HL-60 (cell line): Measurements from ENCODE around the gene MTMR3.

ENCODE experiments used
- DNase-seq, 2 experiments: peaks; one replicate each; pipeline ENCODE4 v3.0.0-alpha.2; 2010 to 2020; ENCODE audit warnings: low read depth in 1 of 2, low spot score in 1 of 2
- H3K27ac ChIP-seq: fragments of 250-450 bp; sonication (Bioruptor Pico); replicated peaks from 2 replicates; pipeline ENCODE4 v1.5.1; 2020; ENCODE audit warnings: mild to moderate bottlenecking, moderate library complexity
- H3K27me3 ChIP-seq: fragments of 250-450 bp; sonication (Bioruptor Pico); 2 replicates; pipeline ENCODE4 v1.5.1; 2021; ENCODE audit warnings: mild to moderate bottlenecking, moderate library complexity; ENCODE audit not compliant: insufficient read depth, poor library complexity, severe bottlenecking
- H3K4me3 ChIP-seq: replicated peaks from 2 replicates; pipeline ENCODE4 v1.5.1; 2011; ENCODE audit warnings: mild to moderate bottlenecking, control low read depth, low read length; ENCODE audit not compliant: insufficient read depth
- GABPA ChIP-seq: IDR thresholded peaks from 2 replicates; pipeline ENCODE4 v1.6.1; 2012; ENCODE audit warnings: low read depth
- POLR2AphosphoS5 ChIP-seq: IDR thresholded peaks from 2 replicates; pipeline ENCODE4 v1.6.1; 2012; ENCODE audit warnings: low read depth
- SPI1 ChIP-seq: IDR thresholded peaks from 2 replicates; pipeline ENCODE4 v1.6.1; 2012; ENCODE audit warnings: low read depth, mild to moderate bottlenecking, borderline replicate concordance
- TF ChIP-seq, protein P1 (sequence below): IDR thresholded peaks from 2 replicates; pipeline ENCODE4 v1.6.1; 2012; ENCODE audit warnings: low read depth; ENCODE audit not compliant: insufficient replicate concordance
- TF ChIP-seq, protein P2 (sequence below): IDR thresholded peaks from one replicate; pipeline ENCODE4 v1.5.1; 2011; ENCODE audit warnings: low read length, control low read depth, inconsistent platforms; ENCODE audit not compliant: insufficient read depth

Gene MTMR3

DNA sequence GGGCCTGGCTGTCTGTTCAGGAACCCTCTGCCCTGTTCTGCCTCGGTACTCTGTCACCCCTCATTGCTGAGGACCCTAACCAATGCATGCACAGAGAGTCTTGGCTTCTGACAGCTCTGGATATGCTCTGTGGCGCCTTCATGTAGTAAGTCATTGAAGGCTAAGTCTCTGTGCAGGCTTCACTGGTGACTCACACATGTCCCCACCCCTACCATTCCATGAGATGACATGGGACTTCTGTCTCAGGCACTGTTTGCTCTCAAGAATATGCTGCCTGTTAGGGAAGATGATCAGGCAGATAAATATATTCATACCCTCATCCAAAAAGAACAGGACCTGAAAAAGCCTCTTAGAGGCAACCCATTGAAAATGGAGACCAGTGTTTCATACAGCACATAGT lies 153.7 kb downstream of the MTMR3 start:
- no peak for DNase-seq
- Histone ChIP-seq H3K27me3 (no peaks in the 10 kb centered on the region), H3K27ac (no peak overlapping the region), H3K4me3 (no peak overlapping the region)
- TF ChIP-seq, protein P1, sequence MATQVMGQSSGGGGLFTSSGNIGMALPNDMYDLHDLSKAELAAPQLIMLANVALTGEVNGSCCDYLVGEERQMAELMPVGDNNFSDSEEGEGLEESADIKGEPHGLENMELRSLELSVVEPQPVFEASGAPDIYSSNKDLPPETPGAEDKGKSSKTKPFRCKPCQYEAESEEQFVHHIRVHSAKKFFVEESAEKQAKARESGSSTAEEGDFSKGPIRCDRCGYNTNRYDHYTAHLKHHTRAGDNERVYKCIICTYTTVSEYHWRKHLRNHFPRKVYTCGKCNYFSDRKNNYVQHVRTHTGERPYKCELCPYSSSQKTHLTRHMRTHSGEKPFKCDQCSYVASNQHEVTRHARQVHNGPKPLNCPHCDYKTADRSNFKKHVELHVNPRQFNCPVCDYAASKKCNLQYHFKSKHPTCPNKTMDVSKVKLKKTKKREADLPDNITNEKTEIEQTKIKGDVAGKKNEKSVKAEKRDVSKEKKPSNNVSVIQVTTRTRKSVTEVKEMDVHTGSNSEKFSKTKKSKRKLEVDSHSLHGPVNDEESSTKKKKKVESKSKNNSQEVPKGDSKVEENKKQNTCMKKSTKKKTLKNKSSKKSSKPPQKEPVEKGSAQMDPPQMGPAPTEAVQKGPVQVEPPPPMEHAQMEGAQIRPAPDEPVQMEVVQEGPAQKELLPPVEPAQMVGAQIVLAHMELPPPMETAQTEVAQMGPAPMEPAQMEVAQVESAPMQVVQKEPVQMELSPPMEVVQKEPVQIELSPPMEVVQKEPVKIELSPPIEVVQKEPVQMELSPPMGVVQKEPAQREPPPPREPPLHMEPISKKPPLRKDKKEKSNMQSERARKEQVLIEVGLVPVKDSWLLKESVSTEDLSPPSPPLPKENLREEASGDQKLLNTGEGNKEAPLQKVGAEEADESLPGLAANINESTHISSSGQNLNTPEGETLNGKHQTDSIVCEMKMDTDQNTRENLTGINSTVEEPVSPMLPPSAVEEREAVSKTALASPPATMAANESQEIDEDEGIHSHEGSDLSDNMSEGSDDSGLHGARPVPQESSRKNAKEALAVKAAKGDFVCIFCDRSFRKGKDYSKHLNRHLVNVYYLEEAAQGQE = no peak
- TF ChIP-seq, protein P2, sequence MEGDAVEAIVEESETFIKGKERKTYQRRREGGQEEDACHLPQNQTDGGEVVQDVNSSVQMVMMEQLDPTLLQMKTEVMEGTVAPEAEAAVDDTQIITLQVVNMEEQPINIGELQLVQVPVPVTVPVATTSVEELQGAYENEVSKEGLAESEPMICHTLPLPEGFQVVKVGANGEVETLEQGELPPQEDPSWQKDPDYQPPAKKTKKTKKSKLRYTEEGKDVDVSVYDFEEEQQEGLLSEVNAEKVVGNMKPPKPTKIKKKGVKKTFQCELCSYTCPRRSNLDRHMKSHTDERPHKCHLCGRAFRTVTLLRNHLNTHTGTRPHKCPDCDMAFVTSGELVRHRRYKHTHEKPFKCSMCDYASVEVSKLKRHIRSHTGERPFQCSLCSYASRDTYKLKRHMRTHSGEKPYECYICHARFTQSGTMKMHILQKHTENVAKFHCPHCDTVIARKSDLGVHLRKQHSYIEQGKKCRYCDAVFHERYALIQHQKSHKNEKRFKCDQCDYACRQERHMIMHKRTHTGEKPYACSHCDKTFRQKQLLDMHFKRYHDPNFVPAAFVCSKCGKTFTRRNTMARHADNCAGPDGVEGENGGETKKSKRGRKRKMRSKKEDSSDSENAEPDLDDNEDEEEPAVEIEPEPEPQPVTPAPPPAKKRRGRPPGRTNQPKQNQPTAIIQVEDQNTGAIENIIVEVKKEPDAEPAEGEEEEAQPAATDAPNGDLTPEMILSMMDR = no peak
- no peak for TF ChIP-seq GABPA
- TF ChIP-seq SPI1 = no peak
- no peak for TF ChIP-seq POLR2AphosphoS5

DNA sequence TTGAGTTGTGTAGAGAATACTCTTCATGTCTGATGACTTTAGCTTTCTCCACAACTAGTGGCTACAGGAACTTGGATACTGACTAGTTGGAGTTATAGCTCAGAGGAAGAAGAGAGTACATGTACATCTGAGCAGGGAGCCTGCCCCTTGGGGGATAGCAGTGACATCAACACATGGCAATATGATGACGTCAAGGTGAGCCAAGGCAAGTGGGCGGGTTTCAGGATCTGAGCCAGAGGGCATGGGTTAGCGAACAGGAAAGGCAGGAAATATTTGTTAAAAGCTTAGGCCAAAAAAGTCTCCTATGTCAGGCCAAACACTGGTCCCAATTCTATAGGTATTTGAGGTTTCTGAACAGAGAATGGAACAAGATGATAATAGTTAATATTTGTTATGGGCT lies 155.2 kb downstream of the MTMR3 start:
- Histone ChIP-seq H3K27me3 (no peaks in the 10 kb centered on the region), H3K27ac (no peak overlapping the region), H3K4me3 (no peak overlapping the region)
- DNase-seq = no peak
- TF ChIP-seq, protein P1 = no peak
- TF ChIP-seq SPI1 (no peak), POLR2AphosphoS5 (no peak), GABPA (no peak)
- TF ChIP-seq, protein P2 = no peak

DNA sequence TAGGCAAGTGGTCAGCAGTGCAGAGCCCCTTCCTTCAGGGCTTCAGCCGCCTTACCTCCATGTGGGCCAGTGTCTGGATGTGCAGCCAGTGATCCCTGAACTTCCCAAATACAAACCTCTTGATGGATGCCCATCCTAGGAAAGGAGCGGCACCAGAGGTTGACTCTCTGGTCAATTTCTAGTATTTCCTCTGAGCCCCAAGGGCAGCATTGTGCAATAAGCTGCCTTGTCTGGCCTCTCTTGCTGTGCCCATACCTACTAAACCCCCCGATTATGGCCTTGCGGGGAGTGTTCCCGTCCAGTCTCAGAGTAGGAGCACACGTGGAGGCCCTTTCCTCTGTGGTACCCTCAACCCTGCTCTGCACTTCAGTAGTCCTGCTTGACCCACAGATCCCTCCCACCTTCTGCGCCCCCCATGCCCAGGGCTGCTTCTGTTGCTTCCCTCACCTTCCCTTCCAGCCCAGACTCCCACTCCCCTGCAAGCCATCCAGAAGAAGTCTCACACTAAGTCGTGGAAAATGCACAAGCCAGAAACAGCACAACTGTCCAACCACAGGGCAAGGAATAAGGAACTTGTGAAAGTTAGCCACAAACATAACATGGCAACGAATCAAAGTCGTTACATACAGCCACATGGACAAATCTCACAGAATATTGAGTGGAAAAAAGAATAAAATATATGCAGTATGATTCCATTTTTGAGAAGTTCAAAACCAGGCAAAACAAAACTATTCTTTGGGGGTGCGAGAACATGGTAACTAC lies 157.7 kb downstream of the MTMR3 start:
- TF ChIP-seq, protein P1 = no peak
- TF ChIP-seq SPI1 (no peak), POLR2AphosphoS5 (0 out of 2 replicates have a peak, but pooled peaks have one; percentile 26), GABPA (no peak)
- TF ChIP-seq, protein P2 = no peak
- Histone ChIP-seq H3K27me3 (no peaks in the 10 kb centered on the region), H3K27ac (peak overlapping the region; percentile 2; the same call in 1 of the 2 replicates), H3K4me3 (no peak overlapping the region)
- peak; percentile 47 to 70 for DNase-seq
